IMR-90 (cell line): Measurements from ENCODE around the gene PPP1R9A. TPM values are rescaled to one million over a fixed set of nuclear protein-coding genes. Genes with fewer than 3 reads are reported as not detected.

ENCODE experiments used
- ATAC-seq: fragments of 200-7000 bp; cut with Tn5 transposase; 2 replicates; pipeline ENCODE4 v1.9.1; 2020; ENCODE audit warnings: low read depth, mild to moderate bottlenecking, moderate library complexity
- BruUV-seq: library from RNA; stranded (reverse); fragments of 400-500 nt; replicated peaks from 2 replicates; lab custom pipeline; 2021; lab: Mats Ljungman, UMichigan
- CTCF ChIA-PET: fragments of 300-600 bp; formaldehyde crosslinking; extraction: SDS; loops from one replicate; lab custom pipeline; 2021; ENCODE audit warnings: antibody characterized with exemption; lab: Yijun Ruan, JAX
- POLR2A ChIA-PET: fragments of 300-600 bp; sonication (Branson Sonifier 250); formaldehyde crosslinking; loops from one replicate; lab custom pipeline; 2022; ENCODE audit warnings: antibody characterized with exemption; ENCODE audit not compliant: unreplicated experiment; lab: Charles Lee
- DNase-seq: peaks from one replicate; pipeline ENCODE4 v3.0.0; 2013
- H2AFZ ChIP-seq: replicated peaks from 2 replicates; pipeline ENCODE3; 2013; ENCODE audit warnings: low read length, mild to moderate bottlenecking; ENCODE audit not compliant: poor library complexity
- H2AK5ac ChIP-seq: 2 replicates; pipeline ENCODE4 v1.6.1; 2013; ENCODE audit warnings: low read depth, low read length, inconsistent platforms
- H2AK9ac ChIP-seq: replicated peaks from 2 replicates; pipeline ENCODE3; 2013; ENCODE audit warnings: mild to moderate bottlenecking, low read depth, low read length, moderate library complexity; ENCODE audit not compliant: poor library complexity
- H2BK120ac ChIP-seq: 2 replicates; pipeline ENCODE4 v1.6.1; 2013; ENCODE audit warnings: low read depth, low read length, inconsistent platforms
- H2BK15ac ChIP-seq: 3 replicates; pipeline ENCODE4 v1.6.1; 2013; ENCODE audit warnings: low read depth, low read length, inconsistent platforms
- H2BK20ac ChIP-seq: 2 replicates; pipeline ENCODE4 v1.6.1; 2013; ENCODE audit warnings: low read depth, mild to moderate bottlenecking, inconsistent platforms, low read length, moderate library complexity
- H2BK5ac ChIP-seq: 2 replicates; pipeline ENCODE4 v1.6.1; 2013; ENCODE audit warnings: mild to moderate bottlenecking, low read depth, low read length, inconsistent platforms; ENCODE audit not compliant: poor library complexity, severe bottlenecking
- H3K14ac ChIP-seq: replicated peaks from 2 replicates; pipeline ENCODE4 v1.6.1; 2013; ENCODE audit warnings: low read depth, low read length, inconsistent platforms
- H3K18ac ChIP-seq: 2 replicates; pipeline ENCODE4 v1.6.1; 2013; ENCODE audit warnings: low read depth, low read length, control low read depth
- H3K23ac ChIP-seq: 2 replicates; pipeline ENCODE4 v1.6.1; 2013; ENCODE audit warnings: low read depth, low read length, inconsistent platforms
- H3K27ac ChIP-seq: 2 replicates; pipeline ENCODE4 v1.5.1; 2013; ENCODE audit warnings: mild to moderate bottlenecking, control low read depth, low read length; ENCODE audit not compliant: insufficient read depth
- H3K27me3 ChIP-seq: 2 replicates; pipeline ENCODE4 v1.6.1; 2013; ENCODE audit warnings: low read length; ENCODE audit not compliant: control insufficient read depth, insufficient read depth
- H3K36me3 ChIP-seq: 2 replicates; pipeline ENCODE4 v1.6.1; 2013; ENCODE audit warnings: low read length, mixed read lengths; ENCODE audit not compliant: control insufficient read depth, insufficient read depth
- H3K4ac ChIP-seq: 2 replicates; pipeline ENCODE4 v1.6.1; 2013; ENCODE audit warnings: low read depth, low read length, inconsistent platforms
- H3K4me1 ChIP-seq: 2 replicates; pipeline ENCODE4 v1.6.1; 2013; ENCODE audit warnings: low read length, mixed read lengths; ENCODE audit not compliant: control insufficient read depth, insufficient read depth
- H3K4me2 ChIP-seq: 2 replicates; pipeline ENCODE4 v1.6.1; 2013; ENCODE audit warnings: low read depth, mild to moderate bottlenecking, control low read depth, low read length, moderate library complexity
- H3K4me3 ChIP-seq: 2 replicates; pipeline ENCODE4 v1.5.1; 2013; ENCODE audit warnings: low read depth, mild to moderate bottlenecking, control low read depth, low read length, moderate library complexity; ENCODE audit not compliant: insufficient read depth
- H3K56ac ChIP-seq: 2 replicates; pipeline ENCODE4 v1.6.1; 2013; ENCODE audit warnings: low read length, inconsistent platforms; ENCODE audit not compliant: insufficient read depth; ENCODE audit errors: extremely low read depth
- H3K79me1 ChIP-seq, 2 experiments: 2 replicates each; pipeline ENCODE4 v1.6.1; 2013; ENCODE audit warnings: low read length in 2 of 2, inconsistent platforms in 1 of 2, low read depth in 1 of 2
- H3K9ac ChIP-seq: 2 replicates; pipeline ENCODE4 v1.6.1; 2013; ENCODE audit warnings: low read depth, low read length, control low read depth
- H3K9me1 ChIP-seq: 2 replicates; pipeline ENCODE4 v1.6.1; 2013; ENCODE audit warnings: low read length, inconsistent platforms; ENCODE audit not compliant: insufficient read depth
- H3K9me3 ChIP-seq: 2 replicates; pipeline ENCODE4 v1.6.1; 2013; ENCODE audit warnings: low read length; ENCODE audit not compliant: control insufficient read depth, insufficient read depth
- H4K20me1 ChIP-seq: 2 replicates; pipeline ENCODE4 v1.6.1; 2013; ENCODE audit warnings: low read length, inconsistent platforms; ENCODE audit not compliant: insufficient read depth
- H4K5ac ChIP-seq: 2 replicates; pipeline ENCODE4 v1.6.1; 2013; ENCODE audit warnings: mild to moderate bottlenecking, low read depth, low read length, control low read depth
- H4K8ac ChIP-seq, 2 experiments: 2 replicates each; pipeline ENCODE4 v1.6.1; 2013; ENCODE audit warnings: low read depth in 2 of 2, low read length in 2 of 2, control low read depth in 1 of 2, inconsistent platforms in 1 of 2
- H4K91ac ChIP-seq: 2 replicates; pipeline ENCODE4 v1.6.1; 2013; ENCODE audit warnings: low read depth, low read length, inconsistent platforms; ENCODE audit not compliant: insufficient read depth
- CHD1 ChIP-seq: IDR thresholded peaks from 2 replicates; pipeline ENCODE4 v1.6.1; 2012; ENCODE audit warnings: low read depth, low read length, improper control_type of control experiment
- MAFK ChIP-seq: IDR thresholded peaks from 2 replicates; pipeline ENCODE4 v1.6.1; 2012; ENCODE audit warnings: low read depth, low read length, improper control_type of control experiment
- MAZ ChIP-seq: IDR thresholded peaks from 2 replicates; pipeline ENCODE4 v1.6.1; 2012; ENCODE audit warnings: low read depth, mild to moderate bottlenecking, low read length, improper control_type of control experiment, moderate library complexity, borderline replicate concordance
- MXI1 ChIP-seq: IDR thresholded peaks from 2 replicates; pipeline ENCODE4 v1.6.1; 2012; ENCODE audit warnings: low read depth, mild to moderate bottlenecking, low read length, moderate library complexity, borderline replicate concordance
- NFE2L2 ChIP-seq: fragments of 150-350 bp; IDR thresholded peaks from 2 replicates; pipeline ENCODE4 v1.6.1; 2016; ENCODE audit warnings: low read depth, mild to moderate bottlenecking, low read length
- POLR2A ChIP-seq: IDR thresholded peaks from 2 replicates; pipeline ENCODE4 v1.6.1; 2012; ENCODE audit warnings: mild to moderate bottlenecking, low read depth, low read length
- RAD21 ChIP-seq: IDR thresholded peaks from 2 replicates; pipeline ENCODE4 v1.6.1; 2012; ENCODE audit warnings: low read length, improper control_type of control experiment
- RCOR1 ChIP-seq: IDR thresholded peaks from 2 replicates; pipeline ENCODE4 v1.6.1; 2012; ENCODE audit warnings: mild to moderate bottlenecking, low read length, improper control_type of control experiment; ENCODE audit not compliant: insufficient replicate concordance
- RFX5 ChIP-seq: IDR thresholded peaks from 2 replicates; pipeline ENCODE4 v1.8.0; 2012; ENCODE audit warnings: low read depth, mild to moderate bottlenecking, low read length, moderate library complexity
- SMC3 ChIP-seq: fragments of 150-350 bp; IDR thresholded peaks from 2 replicates; pipeline ENCODE4 v1.6.1; 2016; ENCODE audit warnings: low read depth, mild to moderate bottlenecking, antibody characterized with exemption, low read length, moderate library complexity
- dilution Hi-C: fragments of 300-500 bp; cut with HindIII; formaldehyde crosslinking; loops from one replicate; pipeline ENCODE4 v1.14.3; 2018; ENCODE audit warnings: low sequenced_read_pairs; ENCODE audit not compliant: unreplicated experiment
- in situ Hi-C: fragments of 300-500 bp; cut with MboI; formaldehyde crosslinking; loops from 3 replicates; pipeline ENCODE4 v1.14.3; 2019; ENCODE audit warnings: low sequenced_read_pairs, inconsistent platforms, mixed read lengths
- intact Hi-C: fragments of 100-400 bp; cut with micrococcal nuclease; formaldehyde crosslinking; loops from 2 replicates; pipeline ENCODE4 v1.10.0; 2022
- polyA plus RNA-seq, 3 experiments: library from polyadenylated mRNA; depleted of rRNA; stranded (reverse); fragments of >200 nt; gene quantifications; 2 replicates each; pipeline ENCODE4 v1.2.3, GENCODE V29; 2012; ENCODE audit warnings: low replicate concordance in 1 of 3
- total RNA-seq: library from RNA; depleted of rRNA; stranded (reverse); fragments of >200 nt; gene quantifications from 2 replicates; pipeline ENCODE4 v1.2.3, GENCODE V29; 2012
- TF ChIP-seq, protein P1 (sequence below): fragments of 150-350 bp; IDR thresholded peaks from 2 replicates; pipeline ENCODE4 v1.6.1; 2017; ENCODE audit warnings: mild to moderate bottlenecking, antibody characterized with exemption, low read length, low read depth

Gene PPP1R9A
- total and polyA plus RNA-seq, 2 of the 4 experiments (the other 2 are of a cell fraction) = not detected

DNA sequence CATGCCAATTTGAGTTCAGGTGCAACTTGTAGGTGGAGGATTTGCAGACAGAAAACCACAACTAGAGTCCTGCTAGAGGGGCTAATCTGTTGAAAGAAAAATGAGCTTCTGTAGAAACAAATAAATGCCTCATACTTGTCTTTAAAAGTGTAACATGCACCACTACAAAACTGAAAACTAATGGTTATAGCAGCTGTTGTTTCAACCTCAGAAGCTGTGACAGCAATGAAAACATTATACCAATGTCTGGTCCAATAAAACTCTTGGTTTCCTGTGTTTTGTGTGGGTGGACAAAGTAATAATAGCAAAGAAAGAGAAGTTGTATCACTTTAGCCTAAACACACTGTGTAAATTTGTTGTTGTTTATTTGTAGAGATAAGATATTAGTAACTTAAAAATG is 3.4 kb upstream of the PPP1R9A start:
- Histone ChIP-seq H3K14ac (no peak overlapping the region), H3K9ac (no peak overlapping the region), H4K5ac (no peak overlapping the region), H2BK20ac (no peak overlapping the region), H3K27ac (no peak overlapping the region), H3K23ac (no peak overlapping the region), H2BK15ac (no peak overlapping the region), H2BK120ac (no peak overlapping the region), H3K79me1 (no peaks in the 10 kb centered on the region), H3K4me1 (no peaks in the 10 kb centered on the region), H2AK9ac (no peak overlapping the region), H3K4me3 (no peak overlapping the region), H4K8ac (no peak overlapping the region), H2BK5ac (no peak overlapping the region), H3K9me3 (no peaks in the 10 kb centered on the region), H4K20me1 (no peaks in the 10 kb centered on the region), H3K18ac (no peak overlapping the region), H3K36me3 (no peaks in the 10 kb centered on the region), H3K27me3 (peaks cover 16% of the 10 kb centered on the region), H3K56ac (no peak overlapping the region), H2AK5ac (no peak overlapping the region), H3K4ac (no peak overlapping the region), H3K4me2 (no peak overlapping the region), H4K91ac (no peak overlapping the region), H3K9me1 (no peaks in the 10 kb centered on the region), H2AFZ (no peak overlapping the region)
- intact Hi-C loops (no loop called here), in situ Hi-C loops (no loop called here), dilution Hi-C loops (no loop called here)
- TF ChIP-seq MXI1 (no peak), RCOR1 (no peak), POLR2A (no peak), RFX5 (no peak), NFE2L2 (no peak), RAD21 (no peak), MAZ (no peak), MAFK (no peak), SMC3 (no peak), CHD1 (no peak)
- TF ChIP-seq, protein P1, sequence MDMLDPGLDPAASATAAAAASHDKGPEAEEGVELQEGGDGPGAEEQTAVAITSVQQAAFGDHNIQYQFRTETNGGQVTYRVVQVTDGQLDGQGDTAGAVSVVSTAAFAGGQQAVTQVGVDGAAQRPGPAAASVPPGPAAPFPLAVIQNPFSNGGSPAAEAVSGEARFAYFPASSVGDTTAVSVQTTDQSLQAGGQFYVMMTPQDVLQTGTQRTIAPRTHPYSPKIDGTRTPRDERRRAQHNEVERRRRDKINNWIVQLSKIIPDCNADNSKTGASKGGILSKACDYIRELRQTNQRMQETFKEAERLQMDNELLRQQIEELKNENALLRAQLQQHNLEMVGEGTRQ = no peak
- no peak for DNase-seq
- POLR2A ChIA-PET = no interaction called here
- no peak for ATAC-seq
- CTCF ChIA-PET = no interaction called here
- no TSS peak for BruUV-seq
